Measurements from ENCODE around the gene ADGRG1. TPM values are rescaled to one million over a fixed set of nuclear protein-coding genes. Genes with fewer than 3 reads are reported as not detected.

The ADGRG1 gene
- 10 to 100 TPM in 5 of 8 experiments, 1 to 10 TPM in 2, under 1 TPM in 1; 0.54 to 82.8 (median 48.8) TPM for total RNA-seq

- ATAC-seq (replicated peaks in 6 of 8), result peak; percentile 83 to 99 (median 86)
- Histone ChIP-seq H3K27ac (peak within 1 kb of the TSS; percentile 53 to 80), H3K4me3 (peak within 1 kb of the TSS in 3 of 5 donors; percentile 28 to 31 (median 30)), H3K4me1 (replicated peaks in 1 of 2) (peaks cover 42 to 66% of the 10 kb centered on the region in 2 donors)
- in situ Hi-C loops (cut with MboI; ENCODE audit: low pct_unique_long_range_greater_than_20kb in 2 of 9, low sequenced_read_pairs in 9 of 9, unreplicated experiment in 9 of 9), result no loop called here
- WGBS, 10 experiments, result 0 to 14% (median 0%) methylated on average over 1 to 7 of the region's 32 CpGs; no CpG with 5 or more reads in 5 of the 10 experiments
These were observed at the start of gene ADGRG1 for GRCh38 chr16:57628008-57628781. Gene ADGRG1 (plus strand): TSS chr16:57628630. CDS start chr16:57650288, 21,658 bp downstream.

GRCh38 chr16:57579361-57579665 is 49.1 kb upstream of the ADGRG1 start:
- ATAC-seq (replicated peaks in 6 of 8), result no peak
- in situ Hi-C loops (cut with MboI; ENCODE audit: low pct_unique_long_range_greater_than_20kb in 2 of 9, low sequenced_read_pairs in 9 of 9, unreplicated experiment in 9 of 9), result loop anchor here in 3 of 9 experiments (25.0 kb wide), 2 partner anchors 158 to 433 kb away; partner anchors contain the start of genes USB1 (in 2 of the 3), ZNF319 (in 2 of the 3) and KATNB1 (in 1 of the 3)
- no peak overlapping the region for H3K27ac ChIP-seq
- H3K4me3 ChIP-seq, result no peak overlapping the region
- peaks cover 0 to 9% of the 10 kb centered on the region in 2 donors for H3K4me1 ChIP-seq (replicated peaks in 1 of 2)
- WGBS, 10 experiments, result 20 to 89% (median 80%) methylated on average over 1 to 2 of the region's 2 CpGs; no CpG with 5 or more reads in 5 of the 10 experiments

- Histone ChIP-seq H3K27ac (no peak overlapping the region), H3K4me3 (no peak overlapping the region), H3K4me1 (replicated peaks in 1 of 2) (no peaks in the 10 kb centered on the region)
- 10 to 100% (median 54%) methylated on average over 1 to 3 of the region's 3 CpGs; no CpG with 5 or more reads in 1 of the 10 experiments for WGBS, 10 experiments
- ATAC-seq (replicated peaks in 6 of 8), result no peak
- in situ Hi-C loops (cut with MboI; ENCODE audit: low pct_unique_long_range_greater_than_20kb in 2 of 9, low sequenced_read_pairs in 9 of 9, unreplicated experiment in 9 of 9), result loop anchor here in 3 of 9 experiments (25.0 kb wide), 2 partner anchors 152 to 427 kb away; partner anchors contain the start of genes USB1 (in 2 of the 3), ZNF319 (in 2 of the 3) and KATNB1 (in 1 of the 3)
These were observed 43.3 kb upstream of the ADGRG1 start for GRCh38 chr16:57585051-57585687.

- H3K27ac ChIP-seq, result no peak overlapping the region
- ATAC-seq (replicated peaks in 6 of 8), result no peak
- no peak overlapping the region for H3K4me3 ChIP-seq
- in situ Hi-C loops (cut with MboI; ENCODE audit: low pct_unique_long_range_greater_than_20kb in 2 of 9, low sequenced_read_pairs in 9 of 9, unreplicated experiment in 9 of 9), result loop anchor here in 3 of 9 experiments (25.0 kb wide), 2 partner anchors 148 to 423 kb away; partner anchors contain the start of genes USB1 (in 2 of the 3), ZNF319 (in 2 of the 3) and KATNB1 (in 1 of the 3)
- WGBS, 10 experiments, result 33 to 93% (median 80%) methylated on average over 1 to 6 of the region's 7 CpGs; no CpG with 5 or more reads in 2 of the 10 experiments
- H3K4me1 ChIP-seq (replicated peaks in 1 of 2), result peaks cover 0 to 2% of the 10 kb centered on the region in 2 donors
These were observed 39.6 kb upstream of the ADGRG1 start for GRCh38 chr16:57588831-57589230.

GRCh38 chr16:57589374-57589773 is 39.1 kb upstream of the ADGRG1 start:
- in situ Hi-C loops (cut with MboI; ENCODE audit: low pct_unique_long_range_greater_than_20kb in 2 of 9, low sequenced_read_pairs in 9 of 9, unreplicated experiment in 9 of 9), result loop anchor here in 3 of 9 experiments (25.0 kb wide), 2 partner anchors 148 to 423 kb away; partner anchors contain the start of genes USB1 (in 2 of the 3), ZNF319 (in 2 of the 3) and KATNB1 (in 1 of the 3)
- Histone ChIP-seq H3K4me1 (replicated peaks in 1 of 2) (peaks cover 0 to 2% of the 10 kb centered on the region in 2 donors), H3K4me3 (no peak overlapping the region), H3K27ac (no peak overlapping the region)
- no peak for ATAC-seq (replicated peaks in 6 of 8)
- WGBS, 10 experiments, result 83 to 100% (median 94%) methylated on average over 1 to 6 of the region's 7 CpGs

GRCh38 chr16:57590654-57591085 is 37.8 kb upstream of the ADGRG1 start:
- H3K4me1 ChIP-seq (replicated peaks in 1 of 2), result peaks cover 0 to 2% of the 10 kb centered on the region in 2 donors
- in situ Hi-C loops (cut with MboI; ENCODE audit: low pct_unique_long_range_greater_than_20kb in 2 of 9, low sequenced_read_pairs in 9 of 9, unreplicated experiment in 9 of 9), result loop anchor here in 3 of 9 experiments (25.0 kb wide), 2 partner anchors 147 to 422 kb away; partner anchors contain the start of genes USB1 (in 2 of the 3), ZNF319 (in 2 of the 3) and KATNB1 (in 1 of the 3)
- WGBS, 10 experiments, result 0 to 100% (median 63%) methylated on average over 1 to 4 of the region's 8 CpGs; no CpG with 5 or more reads in 4 of the 10 experiments
- H3K27ac ChIP-seq, result no peak overlapping the region
- no peak overlapping the region for H3K4me3 ChIP-seq
- peak in 7 of 8 experiments; percentile 22 to 66 (median 53) for ATAC-seq (replicated peaks in 6 of 8)

- ATAC-seq (replicated peaks in 6 of 8), result peak; percentile 88 to 99 (median 94)
- H3K27ac ChIP-seq, result no peak overlapping the region
- WGBS, 10 experiments, result 23 to 96% (median 44%) methylated on average over 1 to 5 of the region's 9 CpGs
- H3K4me3 ChIP-seq, result no peak overlapping the region
- peaks cover 0 to 2% of the 10 kb centered on the region in 2 donors for H3K4me1 ChIP-seq (replicated peaks in 1 of 2)
- in situ Hi-C loops (cut with MboI; ENCODE audit: low pct_unique_long_range_greater_than_20kb in 2 of 9, low sequenced_read_pairs in 9 of 9, unreplicated experiment in 9 of 9), result loop anchor here in 3 of 9 experiments (25.0 kb wide), 2 partner anchors 146 to 421 kb away; partner anchors contain the start of genes USB1 (in 2 of the 3), ZNF319 (in 2 of the 3) and KATNB1 (in 1 of the 3)
These were observed 37.2 kb upstream of the ADGRG1 start for GRCh38 chr16:57591086-57591869.

GRCh38 chr16:57591870-57592485 is 36.5 kb upstream of the ADGRG1 start:
- Histone ChIP-seq H3K4me1 (replicated peaks in 1 of 2) (peaks cover 0 to 2% of the 10 kb centered on the region in 2 donors), H3K27ac (no peak overlapping the region), H3K4me3 (no peak overlapping the region)
- WGBS, 10 experiments, result 48 to 100% (median 77%) methylated on average over 2 to 5 of the region's 7 CpGs
- ATAC-seq (replicated peaks in 6 of 8), result no peak
- in situ Hi-C loops (cut with MboI; ENCODE audit: low pct_unique_long_range_greater_than_20kb in 2 of 9, low sequenced_read_pairs in 9 of 9, unreplicated experiment in 9 of 9), result loop anchor here in 3 of 9 experiments (25.0 kb wide), 2 partner anchors 145 to 420 kb away; partner anchors contain the start of genes USB1 (in 2 of the 3), ZNF319 (in 2 of the 3) and KATNB1 (in 1 of the 3)

- in situ Hi-C loops (cut with MboI; ENCODE audit: low pct_unique_long_range_greater_than_20kb in 2 of 9, low sequenced_read_pairs in 9 of 9, unreplicated experiment in 9 of 9), result loop anchor here in 3 of 9 experiments (25.0 kb wide), 2 partner anchors 145 to 420 kb away; partner anchors contain the start of genes USB1 (in 2 of the 3), ZNF319 (in 2 of the 3) and KATNB1 (in 1 of the 3)
- H3K4me3 ChIP-seq, result no peak overlapping the region
- peaks cover 0 to 2% of the 10 kb centered on the region in 2 donors for H3K4me1 ChIP-seq (replicated peaks in 1 of 2)
- no peak for ATAC-seq (replicated peaks in 6 of 8)
- H3K27ac ChIP-seq, result no peak overlapping the region
- 0 to 57% (median 20%) methylated on average over 1 of the region's 4 CpGs; no CpG with 5 or more reads in 7 of the 10 experiments for WGBS, 10 experiments
These were observed 35.8 kb upstream of the ADGRG1 start for GRCh38 chr16:57592591-57593003.

- no peak overlapping the region for H3K27ac ChIP-seq
- ATAC-seq (replicated peaks in 6 of 8), result no peak
- in situ Hi-C loops (cut with MboI; ENCODE audit: low pct_unique_long_range_greater_than_20kb in 2 of 9, low sequenced_read_pairs in 9 of 9, unreplicated experiment in 9 of 9), result loop anchor here in 3 of 9 experiments (25.0 kb wide), 2 partner anchors 144 to 419 kb away; partner anchors contain the start of genes USB1 (in 2 of the 3), ZNF319 (in 2 of the 3) and KATNB1 (in 1 of the 3)
- WGBS, 10 experiments, result 67 to 100% (median 76%) methylated on average over 1 of the region's 3 CpGs; no CpG with 5 or more reads in 6 of the 10 experiments
- H3K4me1 ChIP-seq (replicated peaks in 1 of 2), result peaks cover 0 to 2% of the 10 kb centered on the region in 2 donors
- no peak overlapping the region for H3K4me3 ChIP-seq
These were observed 35.4 kb upstream of the ADGRG1 start for GRCh38 chr16:57593021-57593420.

GRCh38 chr16:57593990-57594389 is 34.4 kb upstream of the ADGRG1 start:
- Histone ChIP-seq H3K4me1 (replicated peaks in 1 of 2) (peaks cover 0 to 2% of the 10 kb centered on the region in 2 donors), H3K27ac (no peak overlapping the region), H3K4me3 (no peak overlapping the region)
- in situ Hi-C loops (cut with MboI; ENCODE audit: low pct_unique_long_range_greater_than_20kb in 2 of 9, low sequenced_read_pairs in 9 of 9, unreplicated experiment in 9 of 9), result loop anchor here in 3 of 9 experiments (25.0 kb wide), 2 partner anchors 143 to 418 kb away; partner anchors contain the start of genes USB1 (in 2 of the 3), ZNF319 (in 2 of the 3) and KATNB1 (in 1 of the 3)
- ATAC-seq (replicated peaks in 6 of 8), result no peak
- 83 to 100% (median 100%) methylated on average over 1 of the region's 1 CpG; no CpG with 5 or more reads in 4 of the 10 experiments for WGBS, 10 experiments

Measured in motor neuron (in vitro differentiated cells).